Neural cell (in vitro differentiated cells): Measurements from ENCODE around the gene TMEM134. TPM values are rescaled to one million over a fixed set of nuclear protein-coding genes. Genes with fewer than 3 reads are reported as not detected.

Experiments
- H2AFZ ChIP-seq: fragments of 200-600, 300-800 bp; sonication (generic), shearing (Covaris generic); 2 replicates; pipeline ENCODE4 v1.6.0; 2014; ENCODE audit warnings: low read depth, mild to moderate bottlenecking, antibody characterized with exemption, low read length, moderate library complexity
- H3F3A ChIP-seq: fragments of 200-600 bp; shearing (Covaris generic); 2 replicates; pipeline ENCODE4 v1.6.1; 2016; ENCODE audit warnings: mild to moderate bottlenecking, moderate library complexity, mixed read lengths, antibody characterized with exemption, low read length; ENCODE audit not compliant: insufficient read depth, poor library complexity, severe bottlenecking
- H3K27ac ChIP-seq: fragments of 200-600, 300-800 bp; sonication (generic), shearing (Covaris generic); 2 replicates; pipeline ENCODE4 v1.5.1; 2014; ENCODE audit warnings: mild to moderate bottlenecking, low read length, moderate library complexity
- H3K27me3 ChIP-seq: fragments of 300-800, 200-600 bp; sonication (generic), shearing (Covaris generic); 2 replicates; pipeline ENCODE4 v1.6.0; 2014; ENCODE audit warnings: mild to moderate bottlenecking, low read depth, low read length, moderate library complexity; ENCODE audit not compliant: insufficient read depth
- H3K36me3 ChIP-seq: fragments of 300-800, 200-600 bp; sonication (generic), shearing (Covaris generic); 2 replicates; pipeline ENCODE4 v1.5.1; 2014; ENCODE audit warnings: mild to moderate bottlenecking, antibody characterized with exemption, low read length, moderate library complexity; ENCODE audit not compliant: insufficient read depth
- H3K4me2 ChIP-seq: fragments of 300-800, 200-600 bp; sonication (generic), shearing (Covaris generic); 2 replicates; pipeline ENCODE4 v1.6.0; 2014; ENCODE audit warnings: mild to moderate bottlenecking, low read length
- H3K4me3 ChIP-seq: fragments of 300-800, 200-600 bp; sonication (generic), shearing (Covaris generic); 2 replicates; pipeline ENCODE4 v1.5.1; 2014; ENCODE audit warnings: mild to moderate bottlenecking, low read length, moderate library complexity
- H3K79me2 ChIP-seq: fragments of 200-600 bp; shearing (Covaris generic); replicated peaks from 2 replicates; pipeline ENCODE4 v1.6.0; 2014; ENCODE audit warnings: mild to moderate bottlenecking, low read length, moderate library complexity; ENCODE audit not compliant: insufficient read depth
- H3K9ac ChIP-seq: fragments of 300-800, 200-600 bp; sonication (generic), shearing (Covaris generic); 2 replicates; pipeline ENCODE4 v1.6.1; 2016; ENCODE audit warnings: mild to moderate bottlenecking, low read length, mixed read lengths
- H3K9me2 ChIP-seq: fragments of 200-600 bp; shearing (Covaris generic); 2 replicates; pipeline ENCODE4 v1.6.1; 2016; ENCODE audit warnings: mild to moderate bottlenecking, low read length, mixed read lengths; ENCODE audit not compliant: insufficient read depth
- H3K9me3 ChIP-seq: fragments of 200-600, 300-800 bp; sonication (generic), shearing (Covaris generic); 2 replicates; pipeline ENCODE4 v1.6.1; 2016; ENCODE audit warnings: mild to moderate bottlenecking, mixed run types, low read length, moderate library complexity, mixed read lengths
- H4K20me1 ChIP-seq: fragments of 200-600 bp; shearing (Covaris generic); 2 replicates; pipeline ENCODE4 v1.6.1; 2016; ENCODE audit warnings: mild to moderate bottlenecking, mixed run types; ENCODE audit not compliant: insufficient read depth
- EP300 ChIP-seq: fragments of 450-650 bp; conservative IDR thresholded peaks from 2 replicates; pipeline ENCODE4 v1.6.1; 2014; ENCODE audit warnings: antibody characterized with exemption, mild to moderate bottlenecking, moderate library complexity; ENCODE audit not compliant: poor library complexity, severe bottlenecking
- EZH2 ChIP-seq: fragments of 200-600, 300-800 bp; shearing (Covaris generic), sonication (generic); IDR thresholded peaks from 2 replicates; pipeline ENCODE4 v1.6.1; 2014; ENCODE audit warnings: antibody characterized with exemption, low read length, borderline replicate concordance, mild to moderate bottlenecking; ENCODE audit not compliant: insufficient read depth, poor library complexity, severe bottlenecking
- MXI1 ChIP-seq: fragments of 450-650 bp; conservative IDR thresholded peaks from 2 replicates; pipeline ENCODE4 v1.6.1; 2014; ENCODE audit warnings: antibody characterized with exemption, mild to moderate bottlenecking; ENCODE audit not compliant: poor library complexity, severe bottlenecking
- POLR2AphosphoS5 ChIP-seq: IDR thresholded peaks from 2 replicates; pipeline ENCODE4 v1.6.1; 2012
- RAD21 ChIP-seq: fragments of 450-650 bp; conservative IDR thresholded peaks from 2 replicates; pipeline ENCODE4 v1.6.1; 2014; ENCODE audit warnings: antibody characterized with exemption, mild to moderate bottlenecking, moderate library complexity
- SMC3 ChIP-seq: fragments of 450-650 bp; conservative IDR thresholded peaks from 2 replicates; pipeline ENCODE4 v1.6.1; 2014; ENCODE audit warnings: antibody characterized with exemption, mild to moderate bottlenecking, moderate library complexity; ENCODE audit not compliant: poor library complexity
- polyA plus RNA-seq: library from polyadenylated mRNA; depleted of rRNA; stranded (reverse); fragments of >200 nt; gene quantifications from 2 replicates; pipeline ENCODE4 v1.2.3, GENCODE V29; 2014
- TF ChIP-seq, protein P1 (sequence below): IDR thresholded peaks from 2 replicates; pipeline ENCODE4 v1.6.1; 2012; ENCODE audit warnings: borderline replicate concordance
- TF ChIP-seq, protein P2 (sequence below): fragments of 450-650 bp; IDR thresholded peaks from 2 replicates; pipeline ENCODE4 v1.5.1; 2014; ENCODE audit warnings: antibody characterized with exemption, mild to moderate bottlenecking, moderate library complexity; ENCODE audit not compliant: poor library complexity, severe bottlenecking

TMEM134 gene
- polyA plus RNA-seq, 1 donor from 2014 or later = 50.3 TPM

DNA sequence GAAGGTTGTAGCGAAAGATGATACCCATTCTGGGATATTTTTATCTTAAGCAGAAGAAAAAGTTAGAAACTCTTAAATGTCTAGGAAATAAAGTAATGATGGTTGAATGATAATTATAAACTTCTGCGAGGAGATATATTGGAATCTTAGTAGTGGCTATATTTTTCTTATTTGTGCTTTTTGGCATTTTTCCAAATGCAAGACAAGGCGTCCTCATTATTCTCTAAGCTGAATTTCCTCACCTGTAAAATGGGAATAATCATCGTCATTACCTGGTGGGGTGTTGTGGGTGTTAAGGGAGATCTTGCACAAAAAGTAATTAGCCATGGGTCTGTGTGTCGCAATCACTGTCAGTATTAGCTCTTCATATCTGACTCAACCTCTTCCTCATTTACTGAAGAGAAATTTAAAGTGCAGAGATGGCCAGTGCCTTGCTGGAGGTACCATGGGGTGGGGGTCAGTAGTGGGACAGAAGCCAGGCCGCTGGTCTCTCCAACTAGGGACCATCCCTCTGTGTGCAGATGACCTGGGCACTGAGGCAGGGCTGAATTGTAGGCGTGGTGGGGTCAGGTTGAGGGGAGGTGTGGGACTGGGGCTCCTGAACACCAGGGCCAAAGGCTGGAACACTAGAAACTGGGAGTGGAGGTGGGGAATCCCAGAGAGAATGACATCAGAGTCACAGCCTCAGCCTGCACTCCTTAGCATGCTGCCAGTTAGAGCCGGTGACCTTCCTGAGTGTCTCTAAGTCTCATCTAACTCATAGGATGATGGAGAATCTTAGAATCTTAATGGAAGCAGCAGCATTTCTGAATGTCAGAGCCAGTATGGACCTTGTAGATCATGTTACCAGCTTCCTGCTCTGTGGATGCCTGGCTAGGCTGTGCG lies 32.0 kb upstream of the TMEM134 start:
- Histone ChIP-seq H3K9ac (no peak overlapping the region), H3K4me3 (no peak overlapping the region), H3K36me3 (no peaks in the 10 kb centered on the region), H4K20me1 (no peaks in the 10 kb centered on the region), H2AFZ (no peak overlapping the region), H3K4me2 (no peak overlapping the region), H3K9me2 (no peaks in the 10 kb centered on the region), H3F3A (no peaks in the 10 kb centered on the region), H3K27ac (no peak overlapping the region), H3K27me3 (no peaks in the 10 kb centered on the region), H3K79me2 (peaks cover 15% of the 10 kb centered on the region), H3K9me3 (no peaks in the 10 kb centered on the region)
- no peak for TF ChIP-seq RAD21
- TF ChIP-seq MXI1 = no peak
- TF ChIP-seq, protein P1, sequence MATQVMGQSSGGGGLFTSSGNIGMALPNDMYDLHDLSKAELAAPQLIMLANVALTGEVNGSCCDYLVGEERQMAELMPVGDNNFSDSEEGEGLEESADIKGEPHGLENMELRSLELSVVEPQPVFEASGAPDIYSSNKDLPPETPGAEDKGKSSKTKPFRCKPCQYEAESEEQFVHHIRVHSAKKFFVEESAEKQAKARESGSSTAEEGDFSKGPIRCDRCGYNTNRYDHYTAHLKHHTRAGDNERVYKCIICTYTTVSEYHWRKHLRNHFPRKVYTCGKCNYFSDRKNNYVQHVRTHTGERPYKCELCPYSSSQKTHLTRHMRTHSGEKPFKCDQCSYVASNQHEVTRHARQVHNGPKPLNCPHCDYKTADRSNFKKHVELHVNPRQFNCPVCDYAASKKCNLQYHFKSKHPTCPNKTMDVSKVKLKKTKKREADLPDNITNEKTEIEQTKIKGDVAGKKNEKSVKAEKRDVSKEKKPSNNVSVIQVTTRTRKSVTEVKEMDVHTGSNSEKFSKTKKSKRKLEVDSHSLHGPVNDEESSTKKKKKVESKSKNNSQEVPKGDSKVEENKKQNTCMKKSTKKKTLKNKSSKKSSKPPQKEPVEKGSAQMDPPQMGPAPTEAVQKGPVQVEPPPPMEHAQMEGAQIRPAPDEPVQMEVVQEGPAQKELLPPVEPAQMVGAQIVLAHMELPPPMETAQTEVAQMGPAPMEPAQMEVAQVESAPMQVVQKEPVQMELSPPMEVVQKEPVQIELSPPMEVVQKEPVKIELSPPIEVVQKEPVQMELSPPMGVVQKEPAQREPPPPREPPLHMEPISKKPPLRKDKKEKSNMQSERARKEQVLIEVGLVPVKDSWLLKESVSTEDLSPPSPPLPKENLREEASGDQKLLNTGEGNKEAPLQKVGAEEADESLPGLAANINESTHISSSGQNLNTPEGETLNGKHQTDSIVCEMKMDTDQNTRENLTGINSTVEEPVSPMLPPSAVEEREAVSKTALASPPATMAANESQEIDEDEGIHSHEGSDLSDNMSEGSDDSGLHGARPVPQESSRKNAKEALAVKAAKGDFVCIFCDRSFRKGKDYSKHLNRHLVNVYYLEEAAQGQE = no peak
- TF ChIP-seq, protein P2, sequence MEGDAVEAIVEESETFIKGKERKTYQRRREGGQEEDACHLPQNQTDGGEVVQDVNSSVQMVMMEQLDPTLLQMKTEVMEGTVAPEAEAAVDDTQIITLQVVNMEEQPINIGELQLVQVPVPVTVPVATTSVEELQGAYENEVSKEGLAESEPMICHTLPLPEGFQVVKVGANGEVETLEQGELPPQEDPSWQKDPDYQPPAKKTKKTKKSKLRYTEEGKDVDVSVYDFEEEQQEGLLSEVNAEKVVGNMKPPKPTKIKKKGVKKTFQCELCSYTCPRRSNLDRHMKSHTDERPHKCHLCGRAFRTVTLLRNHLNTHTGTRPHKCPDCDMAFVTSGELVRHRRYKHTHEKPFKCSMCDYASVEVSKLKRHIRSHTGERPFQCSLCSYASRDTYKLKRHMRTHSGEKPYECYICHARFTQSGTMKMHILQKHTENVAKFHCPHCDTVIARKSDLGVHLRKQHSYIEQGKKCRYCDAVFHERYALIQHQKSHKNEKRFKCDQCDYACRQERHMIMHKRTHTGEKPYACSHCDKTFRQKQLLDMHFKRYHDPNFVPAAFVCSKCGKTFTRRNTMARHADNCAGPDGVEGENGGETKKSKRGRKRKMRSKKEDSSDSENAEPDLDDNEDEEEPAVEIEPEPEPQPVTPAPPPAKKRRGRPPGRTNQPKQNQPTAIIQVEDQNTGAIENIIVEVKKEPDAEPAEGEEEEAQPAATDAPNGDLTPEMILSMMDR = no peak
- no peak for TF ChIP-seq EZH2
- TF ChIP-seq POLR2AphosphoS5 = no peak
- no peak for TF ChIP-seq EP300
- no peak for TF ChIP-seq SMC3

DNA sequence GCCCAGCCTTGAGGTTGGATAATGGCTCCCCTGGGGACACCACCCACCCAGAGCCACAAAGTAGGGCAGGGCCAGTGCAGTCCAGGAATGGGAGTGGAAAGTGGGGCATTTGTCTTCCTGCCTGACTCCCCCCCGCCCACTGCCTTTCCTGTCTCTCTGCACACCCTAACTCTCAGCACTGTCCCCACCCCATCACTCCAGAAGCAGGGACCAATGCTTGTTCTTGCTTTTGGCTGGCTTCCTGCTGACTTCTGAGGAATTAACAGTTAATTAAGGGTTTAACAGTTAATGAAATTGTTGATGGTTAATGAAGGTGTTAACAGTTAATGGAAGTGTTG lies 31.4 kb upstream of the TMEM134 start:
- Histone ChIP-seq H3K27ac (no peak overlapping the region), H3K36me3 (no peaks in the 10 kb centered on the region), H3K9me2 (no peaks in the 10 kb centered on the region), H4K20me1 (no peaks in the 10 kb centered on the region), H3F3A (no peaks in the 10 kb centered on the region), H3K9ac (no peak overlapping the region), H3K9me3 (no peaks in the 10 kb centered on the region), H3K79me2 (peaks cover 15% of the 10 kb centered on the region), H3K4me2 (no peak overlapping the region), H3K4me3 (no peak overlapping the region), H3K27me3 (no peaks in the 10 kb centered on the region), H2AFZ (no peak overlapping the region)
- TF ChIP-seq EP300 = no peak
- TF ChIP-seq, protein P2 = no peak
